Testis (tissue), 2 donors: ENCODE results near the gene CAMK2B.

ENCODE experiments used
- POLR2A ChIP-seq: fragments of 450-650 bp; IDR thresholded peaks from one replicate; pipeline ENCODE4 v1.6.1; 2017; ENCODE audit warnings: antibody characterized with exemption, mild to moderate bottlenecking, moderate library complexity
- TF ChIP-seq, protein P1 (sequence below), 3 experiments: fragments of 450-650 bp in 2 of 3; fragments of 200-600 bp in 1 of 3; sonication (generic) in 1 of 3; IDR thresholded peaks; one replicate each; pipeline ENCODE4 v1.5.1; 2016 to 2019; ENCODE audit warnings: antibody characterized with exemption in 3 of 3, mild to moderate bottlenecking in 2 of 3, moderate library complexity in 1 of 3

GRCh38 chr7:44220358-44221112, 104.9 kb downstream of the CAMK2B start:
- TF ChIP-seq, protein P1, sequence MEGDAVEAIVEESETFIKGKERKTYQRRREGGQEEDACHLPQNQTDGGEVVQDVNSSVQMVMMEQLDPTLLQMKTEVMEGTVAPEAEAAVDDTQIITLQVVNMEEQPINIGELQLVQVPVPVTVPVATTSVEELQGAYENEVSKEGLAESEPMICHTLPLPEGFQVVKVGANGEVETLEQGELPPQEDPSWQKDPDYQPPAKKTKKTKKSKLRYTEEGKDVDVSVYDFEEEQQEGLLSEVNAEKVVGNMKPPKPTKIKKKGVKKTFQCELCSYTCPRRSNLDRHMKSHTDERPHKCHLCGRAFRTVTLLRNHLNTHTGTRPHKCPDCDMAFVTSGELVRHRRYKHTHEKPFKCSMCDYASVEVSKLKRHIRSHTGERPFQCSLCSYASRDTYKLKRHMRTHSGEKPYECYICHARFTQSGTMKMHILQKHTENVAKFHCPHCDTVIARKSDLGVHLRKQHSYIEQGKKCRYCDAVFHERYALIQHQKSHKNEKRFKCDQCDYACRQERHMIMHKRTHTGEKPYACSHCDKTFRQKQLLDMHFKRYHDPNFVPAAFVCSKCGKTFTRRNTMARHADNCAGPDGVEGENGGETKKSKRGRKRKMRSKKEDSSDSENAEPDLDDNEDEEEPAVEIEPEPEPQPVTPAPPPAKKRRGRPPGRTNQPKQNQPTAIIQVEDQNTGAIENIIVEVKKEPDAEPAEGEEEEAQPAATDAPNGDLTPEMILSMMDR (IDR thresholded peaks at IDR 0.05), result no peak
- no peak for TF ChIP-seq POLR2A
